Ovary (tissue), 9 donors: ENCODE results near the gene IMMP2L. TPM values are rescaled to one million over a fixed set of nuclear protein-coding genes. Genes with fewer than 3 reads are reported as not detected.

Experiments used
- DNase-seq, 5 donors: peaks; one replicate each; pipeline ENCODE4 v3.0.0-alpha.2; 2019 to 2020
- H3K27ac ChIP-seq, 2 donors: fragments of 200-600 bp; one replicate each; pipeline versions ENCODE4 v1.5.1 to v1.8.0; 2019 to 2022
- H3K27me3 ChIP-seq: fragments of 200-600 bp; one replicate; pipeline ENCODE4 v1.8.0; 2022
- H3K36me3 ChIP-seq: fragments of 200-600 bp; sonication (generic); one replicate; pipeline ENCODE4 v1.5.1; 2019
- H3K4me1 ChIP-seq: one replicate; pipeline ENCODE4 v1.8.1; 2013; ENCODE audit warnings: mild to moderate bottlenecking, moderate library complexity; ENCODE audit not compliant: insufficient read depth
- H3K4me3 ChIP-seq: fragments of 200-600 bp; sonication (generic); one replicate; pipeline ENCODE4 v1.5.1; 2017
- H3K9me3 ChIP-seq, 2 donors: fragments of 200-600 bp in 1 of 2; sonication (generic) in 1 of 2; one replicate each; pipeline versions ENCODE4 v1.5.1 to v1.8.1; 2013 to 2019; ENCODE audit warnings: mild to moderate bottlenecking in 1 of 2, moderate library complexity in 1 of 2
- EP300 ChIP-seq: sonication (generic); formaldehyde crosslinking; IDR thresholded peaks from one replicate; pipeline ENCODE4 v1.6.1; 2017; ENCODE audit warnings: antibody characterized with exemption
- POLR2A ChIP-seq: fragments of 450-650 bp; IDR thresholded peaks from one replicate; pipeline ENCODE4 v1.6.1; 2017; ENCODE audit warnings: antibody characterized with exemption, mild to moderate bottlenecking, moderate library complexity
- WGBS, 3 donors: extraction: QIAGEN DNeasy Blood & Tissue Kit in 1 of 3; methylation state at CpG; one replicate each; pipeline versions ENCODE4 v1.1.5 to v1.1.7; 2013 to 2017; 5-methylcytosine and 5-hydroxymethylcytosine counted together
- intact Hi-C, 4 donors: fragments of 100-400 bp; cut with DNase I; formaldehyde crosslinking; loops; one replicate each; pipeline versions ENCODE4 v1.11.0 to v1.15.1; 2022 to 2023
- polyA plus RNA-seq, 2 donors: library from polyadenylated mRNA; stranded (reverse); fragments of 200-250 nt in 1 of 2; fragments of 350-450 nt in 1 of 2; fragmentation: Illumina TruSeq in 1 of 2; extraction: RNeasy Lipid Tissue Mini Kit (QIAGEN cat#74804) in 1 of 2; gene quantifications; one replicate each; pipeline ENCODE4 v1.2.3, GENCODE V29; 2013 to 2014
- total RNA-seq, 7 donors: library from RNA; depleted of rRNA in 2 of 7; stranded (reverse); fragments of >200 nt in 2 of 7; fragmentation: NEBNext Ultra II Directional in 3 of 7; extraction: Animal tissue kit (Norgen Biotek cat#: 25700) in 3 of 7; gene quantifications; one replicate each; pipeline versions ENCODE4 v1.1.0 to v1.2.4, GENCODE V29; 2016 to 2023
- TF ChIP-seq, protein P1 (sequence below), 3 donors: fragments of 450-650 bp in 2 of 3; fragments of 200-600 bp in 1 of 3; IDR thresholded peaks; one replicate each; pipeline versions ENCODE4 v1.5.1 to v1.8.0; 2016 to 2022; ENCODE audit warnings: antibody characterized with exemption in 3 of 3, mild to moderate bottlenecking in 1 of 3
- donor health status: DM: no; HTN: no; CAD: no; lungs with moderate emphysema.
- donor health status: DM: no; HTN: no; CAD: no.
- donor health status: Bipolar disorder and iron deficiency.
- donor health status: DM: yes; HTN: yes; CAD: no.
- donor health status: DM: no; HTN: no; CAD: no.
- donor health status: DM: yes; HTN: yes; CAD: no.

IMMP2L gene
- total and polyA plus RNA-seq, 9 donors, result 19.5 to 36.9 (median 29.9) TPM

DNA sequence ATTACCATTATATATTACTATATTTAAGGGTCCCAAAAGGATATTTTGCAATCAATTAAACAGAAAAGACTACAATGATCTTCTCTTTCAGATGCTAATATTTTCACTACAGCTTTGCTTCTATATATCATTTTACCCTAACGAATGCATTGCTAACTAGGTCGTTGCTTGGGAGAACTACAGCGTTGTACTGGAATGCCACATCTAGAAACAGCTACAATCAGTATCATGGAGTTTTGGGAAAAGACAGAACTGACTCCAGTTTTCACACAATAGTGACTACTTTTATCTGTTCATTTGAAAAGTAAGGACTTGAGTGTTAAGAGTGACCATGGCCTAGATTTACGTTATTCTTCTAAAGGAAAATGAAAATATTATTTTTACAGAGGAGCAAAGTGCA is 432.9 kb downstream of the IMMP2L start:
- Histone ChIP-seq H3K9me3 (no peaks in the 10 kb centered on the region), H3K36me3 (no peaks in the 10 kb centered on the region), H3K27me3 (peaks cover 2% of the 10 kb centered on the region), H3K4me3 (no peak overlapping the region), H3K4me1 (no peaks in the 10 kb centered on the region), H3K27ac (no peak overlapping the region)
- no peak for DNase-seq
- intact Hi-C loops, result no loop called here
- TF ChIP-seq POLR2A (no peak), EP300 (no peak)
- TF ChIP-seq, protein P1, sequence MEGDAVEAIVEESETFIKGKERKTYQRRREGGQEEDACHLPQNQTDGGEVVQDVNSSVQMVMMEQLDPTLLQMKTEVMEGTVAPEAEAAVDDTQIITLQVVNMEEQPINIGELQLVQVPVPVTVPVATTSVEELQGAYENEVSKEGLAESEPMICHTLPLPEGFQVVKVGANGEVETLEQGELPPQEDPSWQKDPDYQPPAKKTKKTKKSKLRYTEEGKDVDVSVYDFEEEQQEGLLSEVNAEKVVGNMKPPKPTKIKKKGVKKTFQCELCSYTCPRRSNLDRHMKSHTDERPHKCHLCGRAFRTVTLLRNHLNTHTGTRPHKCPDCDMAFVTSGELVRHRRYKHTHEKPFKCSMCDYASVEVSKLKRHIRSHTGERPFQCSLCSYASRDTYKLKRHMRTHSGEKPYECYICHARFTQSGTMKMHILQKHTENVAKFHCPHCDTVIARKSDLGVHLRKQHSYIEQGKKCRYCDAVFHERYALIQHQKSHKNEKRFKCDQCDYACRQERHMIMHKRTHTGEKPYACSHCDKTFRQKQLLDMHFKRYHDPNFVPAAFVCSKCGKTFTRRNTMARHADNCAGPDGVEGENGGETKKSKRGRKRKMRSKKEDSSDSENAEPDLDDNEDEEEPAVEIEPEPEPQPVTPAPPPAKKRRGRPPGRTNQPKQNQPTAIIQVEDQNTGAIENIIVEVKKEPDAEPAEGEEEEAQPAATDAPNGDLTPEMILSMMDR (IDR thresholded peaks at IDR 0.05), result no peak
- 92 to 97% (median 95%) methylated on average over 4 of the region's 4 CpGs for WGBS, 3 donors

GRCh38 chr7:111126987-111127386 is 435.3 kb downstream of the IMMP2L start:
- DNase-seq, result no peak
- no peaks in the 10 kb centered on the region for H3K4me1 ChIP-seq
- H3K4me3 ChIP-seq, result no peak overlapping the region
- WGBS, 3 donors, result 1 to 7% (median 3%) methylated on average over 3 of the region's 3 CpGs
- H3K27me3 ChIP-seq, result peaks cover 2% of the 10 kb centered on the region
- H3K36me3 ChIP-seq, result no peaks in the 10 kb centered on the region
- no peak overlapping the region for H3K27ac ChIP-seq
- intact Hi-C loops, result no loop called here
- no peaks in the 10 kb centered on the region for H3K9me3 ChIP-seq
- TF ChIP-seq, protein P1 (IDR thresholded peaks at IDR 0.05), result no peak
- no peak for TF ChIP-seq EP300
- TF ChIP-seq POLR2A, result no peak

DNA sequence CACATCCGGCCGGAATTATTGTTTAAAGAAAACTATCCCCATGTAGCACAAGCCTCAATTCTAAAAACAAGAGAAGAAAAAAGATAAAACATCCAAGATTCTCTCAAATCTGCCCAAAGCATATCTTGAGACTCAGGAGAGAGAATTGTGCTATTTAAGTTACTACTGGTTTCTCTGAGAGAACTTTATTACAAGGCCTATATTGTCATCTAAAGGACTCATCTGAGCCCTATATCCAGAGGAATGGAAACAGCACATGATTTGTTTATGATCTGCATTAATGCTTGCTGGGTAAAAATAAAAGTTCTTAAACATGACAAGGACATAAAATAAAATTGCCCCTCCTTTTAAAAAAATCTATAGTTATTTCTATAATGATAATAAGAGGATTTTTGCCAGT is 446.3 kb downstream of the IMMP2L start:
- TF ChIP-seq EP300 (no peak), POLR2A (no peak)
- TF ChIP-seq, protein P1 (IDR thresholded peaks at IDR 0.05), result no peak
- no peak overlapping the region for H3K4me3 ChIP-seq
- H3K27me3 ChIP-seq, result no peaks in the 10 kb centered on the region
- no peaks in the 10 kb centered on the region for H3K9me3 ChIP-seq
- 79 to 86% (median 81%) methylated on average over 2 of the region's 2 CpGs for WGBS, 3 donors
- intact Hi-C loops, result no loop called here
- no peak for DNase-seq
- no peaks in the 10 kb centered on the region for H3K4me1 ChIP-seq
- no peaks in the 10 kb centered on the region for H3K36me3 ChIP-seq
- H3K27ac ChIP-seq, result no peak overlapping the region

DNA sequence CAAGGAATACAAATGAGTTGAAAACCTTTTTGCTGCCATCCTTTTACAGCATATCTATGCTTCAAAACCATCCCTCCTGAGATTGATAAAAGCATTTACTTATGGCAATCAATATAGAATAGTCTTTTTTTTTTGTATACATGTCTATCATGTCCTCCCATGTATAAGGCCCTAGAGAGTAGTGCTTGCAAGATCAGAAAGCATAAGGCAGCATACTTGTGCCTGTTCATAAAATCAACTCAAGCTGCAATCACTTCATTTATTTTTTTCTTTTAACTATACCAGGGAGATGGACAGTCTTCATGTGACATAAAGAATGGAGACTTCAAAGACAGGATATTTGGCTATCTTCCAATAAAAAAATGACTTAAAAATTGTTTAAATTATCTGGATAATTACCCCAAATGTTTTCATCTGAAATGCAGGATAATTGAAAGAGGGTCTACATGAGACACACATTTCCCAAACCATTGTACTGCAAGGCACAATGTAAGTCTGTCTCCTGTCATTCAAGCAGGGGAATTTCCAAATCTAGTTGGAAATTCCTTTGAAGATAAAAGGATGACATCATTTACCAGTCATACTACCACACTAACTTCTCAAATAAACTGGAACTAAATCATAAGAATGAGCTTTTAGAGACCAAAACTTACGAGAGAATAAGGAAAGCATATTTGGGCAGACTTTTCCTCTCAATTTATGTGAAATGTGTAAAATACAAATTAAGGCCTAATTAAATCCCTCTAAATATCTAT is 448.9 kb downstream of the IMMP2L start:
- TF ChIP-seq EP300 (no peak), POLR2A (no peak)
- TF ChIP-seq, protein P1 (IDR thresholded peaks at IDR 0.05), result no peak
- no peaks in the 10 kb centered on the region for H3K27me3 ChIP-seq
- WGBS, 3 donors, result 69 to 85% (median 84%) methylated on average over 1 of the region's 1 CpG
- intact Hi-C loops, result no loop called here
- no peaks in the 10 kb centered on the region for H3K9me3 ChIP-seq
- H3K36me3 ChIP-seq, result no peaks in the 10 kb centered on the region
- H3K4me1 ChIP-seq, result no peaks in the 10 kb centered on the region
- H3K4me3 ChIP-seq, result no peak overlapping the region
- no peak overlapping the region for H3K27ac ChIP-seq
- DNase-seq, result no peak
